ENCODE data around the gene PLEKHM3.

Gene PLEKHM3

GRCh38 chr2:208001924-208002323 lies 23.4 kb downstream of the PLEKHM3 start:
- H2BK12ac ChIP-seq (ENCODE audit: low read length in 2 of 2) = no peak overlapping the region
- H3K9ac ChIP-seq (ENCODE audit: low read length) = no peak overlapping the region
- no peak overlapping the region for H3K4ac ChIP-seq (ENCODE audit: low read depth in 1 of 2, low read length in 2 of 2)
- WGBS = 95% methylated on average over 3 of the region's 5 CpGs
- H3K9me3 ChIP-seq (ENCODE audit: control insufficient read depth, low read length) = no peaks in the 10 kb centered on the region
- no peak overlapping the region for H3K18ac ChIP-seq (ENCODE audit: low read depth in 1 of 2, low read length in 2 of 2)
- H3K27ac ChIP-seq (ENCODE audit: low read length, poor library complexity, severe bottlenecking) = no peak overlapping the region
- no peak overlapping the region for H3K23ac ChIP-seq (ENCODE audit: low read length in 2 of 2)
- H2AFZ ChIP-seq (ENCODE audit: low read depth, low read length) = no peak overlapping the region
- no peaks in the 10 kb centered on the region for H3K4me1 ChIP-seq (ENCODE audit: control insufficient read depth, insufficient read depth, low read depth, low read length)
- no peak overlapping the region for H2BK5ac ChIP-seq (ENCODE audit: low read depth, low read length, poor library complexity, severe bottlenecking)
- peaks cover 9% of the 10 kb centered on the region for H3K79me1 ChIP-seq (replicated peaks; ENCODE audit: low read length, poor library complexity, severe bottlenecking)
- H3K36me3 ChIP-seq (ENCODE audit: control insufficient read depth in 1 of 2, insufficient read depth in 2 of 2, low read depth in 1 of 2, low read length in 2 of 2) = peaks cover 6 to 15% of the 10 kb centered on the region in 2 experiments
- no peak for DNase-seq
- H3K4me3 ChIP-seq (ENCODE audit: insufficient read depth in 1 of 2, low read depth in 1 of 2, low read length in 2 of 2) = no peak overlapping the region
- H2BK120ac ChIP-seq (ENCODE audit: low read depth, low read length) = no peak overlapping the region
- no peak overlapping the region for H2AK5ac ChIP-seq (ENCODE audit: low read length, severe bottlenecking)
- no peaks in the 10 kb centered on the region for H3K27me3 ChIP-seq (ENCODE audit: control insufficient read depth in 1 of 2, insufficient read depth in 1 of 2, low read length in 2 of 2)
- no peak overlapping the region for H4K8ac ChIP-seq (ENCODE audit: low read length)
- no peak overlapping the region for H2BK15ac ChIP-seq (ENCODE audit: low read depth, poor library complexity, severe bottlenecking)
- H3K14ac ChIP-seq (ENCODE audit: low read length in 2 of 2) = no peak overlapping the region
- no peak overlapping the region for H4K91ac ChIP-seq (ENCODE audit: low read length)
- no peak overlapping the region for H3K4me2 ChIP-seq (ENCODE audit: low read length, poor library complexity, severe bottlenecking)

GRCh38 chr2:208000701-208001395 lies 24.5 kb downstream of the PLEKHM3 start:
- Histone ChIP-seq H2BK12ac (ENCODE audit: low read length in 2 of 2) (no peak overlapping the region), H3K27ac (ENCODE audit: low read length, poor library complexity, severe bottlenecking) (no peak overlapping the region), H3K14ac (ENCODE audit: low read length in 2 of 2) (no peak overlapping the region), H2BK120ac (ENCODE audit: low read depth, low read length) (no peak overlapping the region), H3K36me3 (ENCODE audit: control insufficient read depth in 1 of 2, insufficient read depth in 2 of 2, low read depth in 1 of 2, low read length in 2 of 2) (peaks cover 6 to 15% of the 10 kb centered on the region in 2 experiments), H3K4me1 (ENCODE audit: control insufficient read depth, insufficient read depth, low read depth, low read length) (no peaks in the 10 kb centered on the region), H4K91ac (ENCODE audit: low read length) (no peak overlapping the region), H4K8ac (ENCODE audit: low read length) (no peak overlapping the region), H2AK5ac (ENCODE audit: low read length, severe bottlenecking) (no peak overlapping the region), H2BK5ac (ENCODE audit: low read depth, low read length, poor library complexity, severe bottlenecking) (no peak overlapping the region), H2AFZ (ENCODE audit: low read depth, low read length) (no peak overlapping the region), H3K18ac (ENCODE audit: low read depth in 1 of 2, low read length in 2 of 2) (no peak overlapping the region), H3K79me1 (replicated peaks; ENCODE audit: low read length, poor library complexity, severe bottlenecking) (peaks cover 9% of the 10 kb centered on the region), H3K4me2 (ENCODE audit: low read length, poor library complexity, severe bottlenecking) (no peak overlapping the region), H3K9ac (ENCODE audit: low read length) (no peak overlapping the region), H3K23ac (ENCODE audit: low read length in 2 of 2) (no peak overlapping the region), H3K4ac (ENCODE audit: low read depth in 1 of 2, low read length in 2 of 2) (no peak overlapping the region), H3K9me3 (ENCODE audit: control insufficient read depth, low read length) (no peaks in the 10 kb centered on the region), H2BK15ac (ENCODE audit: low read depth, poor library complexity, severe bottlenecking) (no peak overlapping the region), H3K27me3 (ENCODE audit: control insufficient read depth in 1 of 2, insufficient read depth in 1 of 2, low read length in 2 of 2) (no peaks in the 10 kb centered on the region), H3K4me3 (ENCODE audit: insufficient read depth in 1 of 2, low read depth in 1 of 2, low read length in 2 of 2) (no peak overlapping the region)
- DNase-seq = no peak
- WGBS = 96% methylated on average over 8 of the region's 10 CpGs

GRCh38 chr2:207996848-207997247 lies 28.5 kb downstream of the PLEKHM3 start:
- Histone ChIP-seq H3K4me1 (ENCODE audit: control insufficient read depth, insufficient read depth, low read depth, low read length) (no peaks in the 10 kb centered on the region), H2AK5ac (ENCODE audit: low read length, severe bottlenecking) (no peak overlapping the region), H3K14ac (ENCODE audit: low read length in 2 of 2) (no peak overlapping the region), H3K4ac (ENCODE audit: low read depth in 1 of 2, low read length in 2 of 2) (no peak overlapping the region), H2AFZ (ENCODE audit: low read depth, low read length) (no peak overlapping the region), H2BK15ac (ENCODE audit: low read depth, poor library complexity, severe bottlenecking) (no peak overlapping the region), H4K8ac (ENCODE audit: low read length) (no peak overlapping the region), H3K18ac (ENCODE audit: low read depth in 1 of 2, low read length in 2 of 2) (no peak overlapping the region), H3K4me3 (ENCODE audit: insufficient read depth in 1 of 2, low read depth in 1 of 2, low read length in 2 of 2) (no peak overlapping the region), H2BK12ac (ENCODE audit: low read length in 2 of 2) (no peak overlapping the region), H3K27me3 (ENCODE audit: control insufficient read depth in 1 of 2, insufficient read depth in 1 of 2, low read length in 2 of 2) (no peaks in the 10 kb centered on the region), H3K79me1 (replicated peaks; ENCODE audit: low read length, poor library complexity, severe bottlenecking) (peaks cover 10% of the 10 kb centered on the region), H3K23ac (ENCODE audit: low read length in 2 of 2) (no peak overlapping the region), H3K4me2 (ENCODE audit: low read length, poor library complexity, severe bottlenecking) (no peak overlapping the region), H3K9ac (ENCODE audit: low read length) (no peak overlapping the region), H3K27ac (ENCODE audit: low read length, poor library complexity, severe bottlenecking) (no peak overlapping the region), H2BK5ac (ENCODE audit: low read depth, low read length, poor library complexity, severe bottlenecking) (no peak overlapping the region), H3K36me3 (ENCODE audit: control insufficient read depth in 1 of 2, insufficient read depth in 2 of 2, low read depth in 1 of 2, low read length in 2 of 2) (peaks cover 6 to 15% of the 10 kb centered on the region in 2 experiments), H4K91ac (ENCODE audit: low read length) (no peak overlapping the region), H2BK120ac (ENCODE audit: low read depth, low read length) (no peak overlapping the region), H3K9me3 (ENCODE audit: control insufficient read depth, low read length) (no peaks in the 10 kb centered on the region)
- 100% methylated on average over 1 of the region's 2 CpGs for WGBS
- DNase-seq = no peak

- Histone ChIP-seq H2BK12ac (ENCODE audit: low read length in 2 of 2) (no peak overlapping the region), H3K4ac (ENCODE audit: low read depth in 1 of 2, low read length in 2 of 2) (no peak overlapping the region), H3K9ac (ENCODE audit: low read length) (peak overlapping the region; percentile 32), H3K4me2 (ENCODE audit: low read length, poor library complexity, severe bottlenecking) (no peak overlapping the region), H2AK5ac (ENCODE audit: low read length, severe bottlenecking) (no peak overlapping the region), H2BK15ac (ENCODE audit: low read depth, poor library complexity, severe bottlenecking) (no peak overlapping the region), H2BK120ac (ENCODE audit: low read depth, low read length) (no peak overlapping the region), H3K18ac (ENCODE audit: low read depth in 1 of 2, low read length in 2 of 2) (no peak overlapping the region), H3K27ac (ENCODE audit: low read length, poor library complexity, severe bottlenecking) (no peak overlapping the region), H3K9me3 (ENCODE audit: control insufficient read depth, low read length) (no peaks in the 10 kb centered on the region), H4K91ac (ENCODE audit: low read length) (no peak overlapping the region), H2AFZ (ENCODE audit: low read depth, low read length) (no peak overlapping the region), H2BK5ac (ENCODE audit: low read depth, low read length, poor library complexity, severe bottlenecking) (no peak overlapping the region), H3K4me3 (ENCODE audit: insufficient read depth in 1 of 2, low read depth in 1 of 2, low read length in 2 of 2) (no peak overlapping the region), H3K36me3 (ENCODE audit: control insufficient read depth in 1 of 2, insufficient read depth in 2 of 2, low read depth in 1 of 2, low read length in 2 of 2) (peaks cover 4 to 15% of the 10 kb centered on the region in 2 experiments), H3K79me1 (replicated peaks; ENCODE audit: low read length, poor library complexity, severe bottlenecking) (peaks cover 8% of the 10 kb centered on the region), H3K4me1 (ENCODE audit: control insufficient read depth, insufficient read depth, low read depth, low read length) (no peaks in the 10 kb centered on the region), H3K27me3 (ENCODE audit: control insufficient read depth in 1 of 2, insufficient read depth in 1 of 2, low read length in 2 of 2) (no peaks in the 10 kb centered on the region), H3K14ac (ENCODE audit: low read length in 2 of 2) (no peak overlapping the region), H4K8ac (ENCODE audit: low read length) (no peak overlapping the region), H3K23ac (ENCODE audit: low read length in 2 of 2) (no peak overlapping the region)
- WGBS = 60% methylated on average over 3 of the region's 3 CpGs
- no peak for DNase-seq
Measured at GRCh38 chr2:207995887-207996286, 29.4 kb downstream of the PLEKHM3 start.
